ENCODE results near the gene CLEC19A. TPM values are rescaled to one million over a fixed set of nuclear protein-coding genes. Genes with fewer than 3 reads are reported as not detected.

The CLEC19A gene
- total RNA-seq, 1 experiment from 2014 or later, result not detected

DNA sequence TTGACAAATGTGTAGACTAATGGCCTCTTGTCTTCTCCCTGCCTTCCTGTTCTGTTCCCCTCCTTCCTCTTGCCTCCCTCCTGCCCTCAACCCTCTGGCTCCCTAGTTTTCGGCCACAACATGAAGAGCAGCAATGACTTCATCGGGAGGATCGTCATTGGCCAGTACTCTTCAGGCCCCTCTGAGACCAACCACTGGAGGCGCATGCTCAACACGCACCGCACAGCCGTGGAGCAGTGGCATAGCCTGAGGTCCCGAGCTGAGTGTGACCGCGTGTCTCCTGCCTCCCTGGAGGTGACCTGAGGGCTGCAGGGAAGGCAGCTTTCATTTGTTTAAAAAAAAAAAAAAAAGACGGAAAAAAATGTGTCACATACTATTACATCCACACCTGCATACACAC, 18.8 kb upstream of the CLEC19A start:
- DNase-seq (ENCODE audit: low read depth, low spot score), result no peak
- CTCF ChIA-PET, result no interaction called here
- Histone ChIP-seq H3K27ac (ENCODE audit: low read length) (no peak overlapping the region), H3K27me3 (ENCODE audit: control insufficient read depth, insufficient read depth, low read length) (peaks cover 5% of the 10 kb centered on the region; the same call in 1 of the 2 replicates), H3K4me1 (ENCODE audit: control insufficient read depth, insufficient read depth, low read length) (no peaks in the 10 kb centered on the region), H3K36me3 (ENCODE audit: control insufficient read depth, insufficient read depth, low read length) (no peaks in the 10 kb centered on the region), H3K9me3 (ENCODE audit: control insufficient read depth, insufficient read depth, low read depth, low read length) (no peaks in the 10 kb centered on the region; the same call in 1 of the 2 replicates), H3K4me3 (ENCODE audit: low read depth in 2 of 2, low read length in 2 of 2) (no peak overlapping the region)
- POLR2A ChIA-PET, result no interaction called here
- in situ Hi-C loops (cut with HindIII; ENCODE audit: low pct_unique_long_range_greater_than_20kb, low sequenced_read_pairs), result no loop called here
- intact Hi-C loops (cut with micrococcal nuclease; ENCODE audit: unreplicated experiment), result no loop called here
- TF ChIP-seq, protein P1, sequence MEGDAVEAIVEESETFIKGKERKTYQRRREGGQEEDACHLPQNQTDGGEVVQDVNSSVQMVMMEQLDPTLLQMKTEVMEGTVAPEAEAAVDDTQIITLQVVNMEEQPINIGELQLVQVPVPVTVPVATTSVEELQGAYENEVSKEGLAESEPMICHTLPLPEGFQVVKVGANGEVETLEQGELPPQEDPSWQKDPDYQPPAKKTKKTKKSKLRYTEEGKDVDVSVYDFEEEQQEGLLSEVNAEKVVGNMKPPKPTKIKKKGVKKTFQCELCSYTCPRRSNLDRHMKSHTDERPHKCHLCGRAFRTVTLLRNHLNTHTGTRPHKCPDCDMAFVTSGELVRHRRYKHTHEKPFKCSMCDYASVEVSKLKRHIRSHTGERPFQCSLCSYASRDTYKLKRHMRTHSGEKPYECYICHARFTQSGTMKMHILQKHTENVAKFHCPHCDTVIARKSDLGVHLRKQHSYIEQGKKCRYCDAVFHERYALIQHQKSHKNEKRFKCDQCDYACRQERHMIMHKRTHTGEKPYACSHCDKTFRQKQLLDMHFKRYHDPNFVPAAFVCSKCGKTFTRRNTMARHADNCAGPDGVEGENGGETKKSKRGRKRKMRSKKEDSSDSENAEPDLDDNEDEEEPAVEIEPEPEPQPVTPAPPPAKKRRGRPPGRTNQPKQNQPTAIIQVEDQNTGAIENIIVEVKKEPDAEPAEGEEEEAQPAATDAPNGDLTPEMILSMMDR (IDR thresholded peaks at IDR 0.05), result no peak
- no peak for TF ChIP-seq TCF7L2 (IDR thresholded peaks at IDR 0.05; ENCODE audit: low read depth, low read length)
- no peak for TF ChIP-seq POLR2AphosphoS5 (IDR thresholded peaks at IDR 0.05; ENCODE audit: low read depth, low read length)
- TF ChIP-seq, protein P2, sequence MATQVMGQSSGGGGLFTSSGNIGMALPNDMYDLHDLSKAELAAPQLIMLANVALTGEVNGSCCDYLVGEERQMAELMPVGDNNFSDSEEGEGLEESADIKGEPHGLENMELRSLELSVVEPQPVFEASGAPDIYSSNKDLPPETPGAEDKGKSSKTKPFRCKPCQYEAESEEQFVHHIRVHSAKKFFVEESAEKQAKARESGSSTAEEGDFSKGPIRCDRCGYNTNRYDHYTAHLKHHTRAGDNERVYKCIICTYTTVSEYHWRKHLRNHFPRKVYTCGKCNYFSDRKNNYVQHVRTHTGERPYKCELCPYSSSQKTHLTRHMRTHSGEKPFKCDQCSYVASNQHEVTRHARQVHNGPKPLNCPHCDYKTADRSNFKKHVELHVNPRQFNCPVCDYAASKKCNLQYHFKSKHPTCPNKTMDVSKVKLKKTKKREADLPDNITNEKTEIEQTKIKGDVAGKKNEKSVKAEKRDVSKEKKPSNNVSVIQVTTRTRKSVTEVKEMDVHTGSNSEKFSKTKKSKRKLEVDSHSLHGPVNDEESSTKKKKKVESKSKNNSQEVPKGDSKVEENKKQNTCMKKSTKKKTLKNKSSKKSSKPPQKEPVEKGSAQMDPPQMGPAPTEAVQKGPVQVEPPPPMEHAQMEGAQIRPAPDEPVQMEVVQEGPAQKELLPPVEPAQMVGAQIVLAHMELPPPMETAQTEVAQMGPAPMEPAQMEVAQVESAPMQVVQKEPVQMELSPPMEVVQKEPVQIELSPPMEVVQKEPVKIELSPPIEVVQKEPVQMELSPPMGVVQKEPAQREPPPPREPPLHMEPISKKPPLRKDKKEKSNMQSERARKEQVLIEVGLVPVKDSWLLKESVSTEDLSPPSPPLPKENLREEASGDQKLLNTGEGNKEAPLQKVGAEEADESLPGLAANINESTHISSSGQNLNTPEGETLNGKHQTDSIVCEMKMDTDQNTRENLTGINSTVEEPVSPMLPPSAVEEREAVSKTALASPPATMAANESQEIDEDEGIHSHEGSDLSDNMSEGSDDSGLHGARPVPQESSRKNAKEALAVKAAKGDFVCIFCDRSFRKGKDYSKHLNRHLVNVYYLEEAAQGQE (IDR thresholded peaks at IDR 0.05; ENCODE audit: insufficient read depth in 1 of 2, low read depth in 2 of 2, low read length in 1 of 2), result no peak
- no peak for ATAC-seq
- BruUV-seq (replicated peaks), result no TSS peak

DNA sequence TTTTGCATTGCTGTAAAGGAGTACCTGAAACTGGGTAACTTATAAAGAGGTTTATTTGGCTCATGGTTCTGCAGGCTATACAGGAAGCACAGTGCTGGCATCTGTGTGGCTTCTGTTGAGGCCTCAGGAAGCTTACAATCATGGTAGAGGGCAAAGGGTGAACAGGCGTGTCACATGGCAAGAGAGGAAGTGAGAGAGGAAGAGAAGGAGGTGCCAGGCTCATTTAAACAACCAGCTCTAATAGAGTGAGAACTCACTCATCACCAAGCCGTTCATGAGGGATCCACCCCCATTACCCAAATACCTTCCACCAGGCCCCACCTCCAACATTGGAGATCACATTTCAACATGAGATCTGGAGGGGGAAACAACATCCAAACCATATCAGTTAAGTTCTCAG, 16.4 kb upstream of the CLEC19A start:
- H3K9me3 ChIP-seq (ENCODE audit: control insufficient read depth, insufficient read depth, low read depth, low read length), result no peaks in the 10 kb centered on the region; the same call in 1 of the 2 replicates
- intact Hi-C loops (cut with micrococcal nuclease; ENCODE audit: unreplicated experiment), result no loop called here
- in situ Hi-C loops (cut with HindIII; ENCODE audit: low pct_unique_long_range_greater_than_20kb, low sequenced_read_pairs), result no loop called here
- ChIA-PET POLR2A (no interaction called here), CTCF (no interaction called here)
- ATAC-seq (no peak), DNase-seq (ENCODE audit: low read depth, low spot score) (no peak)
- H3K27ac ChIP-seq (ENCODE audit: low read length), result no peak overlapping the region
- no peaks in the 10 kb centered on the region for H3K27me3 ChIP-seq (ENCODE audit: control insufficient read depth, insufficient read depth, low read length)
- no peaks in the 10 kb centered on the region for H3K4me1 ChIP-seq (ENCODE audit: control insufficient read depth, insufficient read depth, low read length)
- H3K36me3 ChIP-seq (ENCODE audit: control insufficient read depth, insufficient read depth, low read length), result no peaks in the 10 kb centered on the region
- TF ChIP-seq, protein P1 (IDR thresholded peaks at IDR 0.05), result no peak
- no peak for TF ChIP-seq POLR2AphosphoS5 (IDR thresholded peaks at IDR 0.05; ENCODE audit: low read depth, low read length)
- TF ChIP-seq TCF7L2 (IDR thresholded peaks at IDR 0.05; ENCODE audit: low read depth, low read length), result no peak
- no peak for TF ChIP-seq SIN3A (IDR thresholded peaks at IDR 0.05; ENCODE audit: borderline replicate concordance, insufficient read depth, low read depth, low read length)
- TF ChIP-seq, protein P2 (IDR thresholded peaks at IDR 0.05; ENCODE audit: insufficient read depth in 1 of 2, low read depth in 2 of 2, low read length in 1 of 2), result no peak
- H3K4me3 ChIP-seq (ENCODE audit: low read depth in 2 of 2, low read length in 2 of 2), result no peak overlapping the region
- no TSS peak for BruUV-seq (replicated peaks)

Measured in Panc1 (cell line).